Endothelial cell of umbilical vein (primary cell): ENCODE results near the gene BCL6B.
A peak's percentile ranks its signal among the peaks of the same experiment; 100 is the strongest.

Source experiments
- EZH2 ChIP-seq: IDR thresholded peaks from 2 replicates; pipeline ENCODE4 v1.6.1; 2012; ENCODE audit warnings: borderline replicate concordance, low read depth, mild to moderate bottlenecking, moderate library complexity, low read length, inconsistent platforms; ENCODE audit not compliant: severe bottlenecking
- MYC ChIP-seq: IDR thresholded peaks from one replicate; pipeline ENCODE4 v1.6.1; 2011; ENCODE audit warnings: mild to moderate bottlenecking, low read depth, low read length
- POLR2A ChIP-seq: IDR thresholded peaks from 2 replicates; pipeline ENCODE4 v1.6.1; 2012; ENCODE audit warnings: low read depth, mild to moderate bottlenecking, control low read depth, low read length
- TF ChIP-seq, protein P1 (sequence below), 2 donors: IDR thresholded peaks; 1 replicate in 1 of 2; 2 replicates in 1 of 2; pipeline ENCODE4 v1.5.1; 2011; ENCODE audit warnings: low read length in 2 of 2, mild to moderate bottlenecking in 2 of 2, moderate library complexity in 2 of 2, control low read depth in 1 of 2, inconsistent platforms in 1 of 2, low read depth in 1 of 2; ENCODE audit not compliant: insufficient read depth in 1 of 2; ENCODE audit errors: extremely low read depth in 1 of 2
- TF ChIP-seq, protein P2 (sequence below): IDR thresholded peaks from 2 replicates; pipeline ENCODE4 v1.6.1; 2011; ENCODE audit not compliant: insufficient read depth, insufficient read length

DNA sequence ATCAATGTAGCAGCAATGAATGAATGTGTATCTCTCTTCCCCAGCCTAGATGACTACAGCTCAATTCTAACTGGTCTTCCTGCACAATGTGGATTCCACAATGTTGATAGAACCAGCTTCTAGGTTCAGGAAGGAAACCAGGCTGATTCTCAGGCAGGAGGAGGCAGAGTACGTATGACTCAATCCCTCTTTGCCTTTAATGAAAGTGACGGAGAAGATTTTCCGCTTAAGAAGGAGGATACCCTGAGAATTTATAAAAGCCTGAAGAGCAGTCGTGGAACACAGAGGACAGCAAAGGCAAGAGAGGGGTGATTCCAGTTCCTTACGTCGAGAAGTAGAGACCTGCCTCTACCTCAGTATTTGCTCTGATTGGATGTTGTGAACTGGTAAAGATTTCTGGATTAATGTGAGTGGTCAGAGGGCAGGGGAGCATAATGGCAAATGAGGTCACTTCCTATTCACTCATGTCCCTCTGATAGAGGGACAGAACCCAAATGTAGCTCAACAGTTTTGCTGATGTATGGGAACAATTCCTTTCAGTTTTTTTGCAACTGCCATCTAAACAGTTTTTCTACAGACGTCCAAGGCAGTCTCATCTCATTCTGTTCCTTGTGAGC lies 36.1 kb downstream of the BCL6B start:
- TF ChIP-seq, protein P1, sequence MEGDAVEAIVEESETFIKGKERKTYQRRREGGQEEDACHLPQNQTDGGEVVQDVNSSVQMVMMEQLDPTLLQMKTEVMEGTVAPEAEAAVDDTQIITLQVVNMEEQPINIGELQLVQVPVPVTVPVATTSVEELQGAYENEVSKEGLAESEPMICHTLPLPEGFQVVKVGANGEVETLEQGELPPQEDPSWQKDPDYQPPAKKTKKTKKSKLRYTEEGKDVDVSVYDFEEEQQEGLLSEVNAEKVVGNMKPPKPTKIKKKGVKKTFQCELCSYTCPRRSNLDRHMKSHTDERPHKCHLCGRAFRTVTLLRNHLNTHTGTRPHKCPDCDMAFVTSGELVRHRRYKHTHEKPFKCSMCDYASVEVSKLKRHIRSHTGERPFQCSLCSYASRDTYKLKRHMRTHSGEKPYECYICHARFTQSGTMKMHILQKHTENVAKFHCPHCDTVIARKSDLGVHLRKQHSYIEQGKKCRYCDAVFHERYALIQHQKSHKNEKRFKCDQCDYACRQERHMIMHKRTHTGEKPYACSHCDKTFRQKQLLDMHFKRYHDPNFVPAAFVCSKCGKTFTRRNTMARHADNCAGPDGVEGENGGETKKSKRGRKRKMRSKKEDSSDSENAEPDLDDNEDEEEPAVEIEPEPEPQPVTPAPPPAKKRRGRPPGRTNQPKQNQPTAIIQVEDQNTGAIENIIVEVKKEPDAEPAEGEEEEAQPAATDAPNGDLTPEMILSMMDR (IDR thresholded peaks at IDR 0.05; ENCODE audit: extremely low read depth in 1 of 2, insufficient read depth in 1 of 2, low read depth in 1 of 2, low read length in 2 of 2) = no peak
- TF ChIP-seq POLR2A (peak; percentile 49), EZH2 (no peak), MYC (no peak)
- TF ChIP-seq, protein P2, sequence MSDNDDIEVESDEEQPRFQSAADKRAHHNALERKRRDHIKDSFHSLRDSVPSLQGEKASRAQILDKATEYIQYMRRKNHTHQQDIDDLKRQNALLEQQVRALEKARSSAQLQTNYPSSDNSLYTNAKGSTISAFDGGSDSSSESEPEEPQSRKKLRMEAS = no peak
